ENCODE results near the gene NDOR1. TPM values are rescaled to one million over a fixed set of nuclear protein-coding genes. Genes with fewer than 3 reads are reported as not detected.

NDOR1 gene
- polyA plus RNA-seq, 2 of the 4 experiments (the other 2 are of a cell fraction), result 5.6 to 19.5 TPM

DNA sequence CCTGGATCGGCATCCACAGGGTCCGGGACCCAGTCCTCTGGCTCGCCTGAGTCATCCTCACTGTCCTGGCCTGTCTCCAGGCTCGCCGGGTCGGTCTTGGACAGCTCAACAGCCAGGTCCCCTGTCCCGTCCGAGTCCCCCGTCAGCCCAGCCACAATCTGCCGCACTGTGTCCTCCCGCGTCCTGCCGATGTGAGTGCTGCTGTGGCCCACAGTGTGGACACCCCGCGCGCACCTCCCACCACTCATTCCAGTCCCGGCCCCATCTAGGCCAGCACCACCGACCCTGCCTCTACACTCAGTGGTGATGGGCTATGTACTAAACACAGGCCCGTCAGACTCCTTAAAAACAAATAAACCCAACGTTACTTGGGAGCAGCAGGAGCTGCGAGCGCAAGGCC, 23.8 kb upstream of the NDOR1 start:
- FAIRE-seq (no peak), ATAC-seq (no peak), DNase-seq (ENCODE audit: low read depth in 1 of 2, low spot score in 1 of 2) (no peak)
- H3K27ac ChIP-seq, result no peak overlapping the region
- TF ChIP-seq CHD4 (IDR thresholded peaks at IDR 0.05; ENCODE audit: borderline replicate concordance) (no peak), HEYL (CRISPR knock-in tag; IDR thresholded peaks at IDR 0.05) (no peak), CHD2 (IDR thresholded peaks at IDR 0.05; ENCODE audit: low read length, partially characterized antibody) (no peak), HOXB13 (CRISPR knock-in tag; IDR thresholded peaks at IDR 0.05; ENCODE audit: low read depth) (no peak), JUN (IDR thresholded peaks at IDR 0.05) (no peak), SREBF2 (IDR thresholded peaks at IDR 0.05) (no peak), FOSL2 (IDR thresholded peaks at IDR 0.05) (no peak), FOSL2 (CRISPR knock-in tag; IDR thresholded peaks at IDR 0.05) (no peak), MAFK (IDR thresholded peaks at IDR 0.05; ENCODE audit: partially characterized antibody) (no peak), RAD21 (conservative IDR thresholded peaks at IDR 0.05 in 1 of 2, IDR thresholded peaks at IDR 0.05 in 1 of 2) (no peak), POLR2A (IDR thresholded peaks at IDR 0.05; ENCODE audit: low read length) (no peak), NPAS2 (CRISPR knock-in tag; IDR thresholded peaks at IDR 0.05; ENCODE audit: borderline replicate concordance) (no peak), POLR2AphosphoS2 (conservative IDR thresholded peaks at IDR 0.05; ENCODE audit: low read length) (no peak), RNF2 (IDR thresholded peaks at IDR 0.05; ENCODE audit: borderline replicate concordance, low read depth) (no peak), BHLHE40 (IDR thresholded peaks at IDR 0.05; ENCODE audit: low read depth, low read length) (no peak), SMC3 (IDR thresholded peaks at IDR 0.05) (no peak)
- TF ChIP-seq, protein P1, sequence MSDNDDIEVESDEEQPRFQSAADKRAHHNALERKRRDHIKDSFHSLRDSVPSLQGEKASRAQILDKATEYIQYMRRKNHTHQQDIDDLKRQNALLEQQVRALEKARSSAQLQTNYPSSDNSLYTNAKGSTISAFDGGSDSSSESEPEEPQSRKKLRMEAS (IDR thresholded peaks at IDR 0.05), result no peak
- TF ChIP-seq, protein P2, sequence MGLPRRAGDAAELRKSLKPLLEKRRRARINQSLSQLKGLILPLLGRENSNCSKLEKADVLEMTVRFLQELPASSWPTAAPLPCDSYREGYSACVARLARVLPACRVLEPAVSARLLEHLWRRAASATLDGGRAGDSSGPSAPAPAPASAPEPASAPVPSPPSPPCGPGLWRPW (IDR thresholded peaks at IDR 0.05), result no peak
- TF ChIP-seq, protein P3, sequence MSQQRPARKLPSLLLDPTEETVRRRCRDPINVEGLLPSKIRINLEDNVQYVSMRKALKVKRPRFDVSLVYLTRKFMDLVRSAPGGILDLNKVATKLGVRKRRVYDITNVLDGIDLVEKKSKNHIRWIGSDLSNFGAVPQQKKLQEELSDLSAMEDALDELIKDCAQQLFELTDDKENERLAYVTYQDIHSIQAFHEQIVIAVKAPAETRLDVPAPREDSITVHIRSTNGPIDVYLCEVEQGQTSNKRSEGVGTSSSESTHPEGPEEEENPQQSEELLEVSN (IDR thresholded peaks at IDR 0.05; ENCODE audit: borderline replicate concordance, low read depth), result no peak
- no peaks in the 10 kb centered on the region for H3K9me3 ChIP-seq
- H3K4me2 ChIP-seq, result no peak overlapping the region
- peaks cover 1% of the 10 kb centered on the region; the same call in 2 of the 3 replicates for H3K4me1 ChIP-seq
- ChIA-PET CTCF (interaction anchor here (1.2 to 16.5 kb wide), 4 partner anchors 9 to 55 kb away, joined by 3 to 156 read pairs (median 4); partner anchors contain the start of genes ANAPC2 and SSNA1), POLR2A (interaction anchor here (0.9 to 1.3 kb wide), 3 partner anchors 19 to 59 kb away, joined by 4 to 5 read pairs (median 4); partner anchors contain the start of genes TPRN and TUBB4B)
- WGBS (ENCODE audit: missing lambda C conversion rate), result 97% methylated on average over 22 of the region's 22 CpGs
- H3K4me3 ChIP-seq, result no peak overlapping the region

DNA sequence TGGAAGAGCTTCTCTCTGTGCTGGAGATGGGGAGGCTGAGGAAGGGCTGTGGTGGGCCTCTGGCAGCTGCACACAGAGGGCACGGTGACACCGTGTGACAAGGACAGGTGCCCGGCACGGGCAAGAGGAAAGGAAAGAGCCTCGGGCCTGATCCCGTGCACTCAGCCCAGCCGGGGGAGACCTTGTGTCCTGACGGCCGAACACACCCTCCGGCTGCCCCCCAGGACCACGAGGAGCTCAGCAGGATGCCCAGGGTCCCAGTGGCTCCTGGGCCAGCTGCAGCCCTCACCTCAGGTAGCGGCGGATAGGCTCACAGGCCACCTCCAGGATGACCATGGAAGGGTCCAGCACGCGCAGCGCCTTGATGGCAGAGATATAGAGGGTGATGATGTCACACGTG, 22.7 kb upstream of the NDOR1 start:
- ATAC-seq, result no peak
- H3K9me3 ChIP-seq, result no peaks in the 10 kb centered on the region
- ChIA-PET CTCF (interaction anchor here (0.8 to 1.7 kb wide), 7 partner anchors 8 to 115 kb away, joined by 3 to 7 read pairs (median 3); partner anchors contain the start of genes RNF224 and TMEM210), POLR2A (no interaction called here)
- DNase-seq (ENCODE audit: low read depth in 1 of 2, low spot score in 1 of 2), result no peak
- H3K27ac ChIP-seq, result no peak overlapping the region
- H3K4me1 ChIP-seq, result peaks cover 11% of the 10 kb centered on the region
- no peak overlapping the region for H3K4me3 ChIP-seq
- FAIRE-seq, result no peak
- TF ChIP-seq, protein P2 (IDR thresholded peaks at IDR 0.05), result no peak
- TF ChIP-seq HEYL (CRISPR knock-in tag; IDR thresholded peaks at IDR 0.05), result no peak
- no peak for TF ChIP-seq BHLHE40 (IDR thresholded peaks at IDR 0.05; ENCODE audit: low read depth, low read length)
- no peak for TF ChIP-seq CBX8 (IDR thresholded peaks at IDR 0.05)
- WGBS (ENCODE audit: missing lambda C conversion rate), result 95% methylated on average over 12 of the region's 17 CpGs
- H3K4me2 ChIP-seq, result no peak overlapping the region

DNA sequence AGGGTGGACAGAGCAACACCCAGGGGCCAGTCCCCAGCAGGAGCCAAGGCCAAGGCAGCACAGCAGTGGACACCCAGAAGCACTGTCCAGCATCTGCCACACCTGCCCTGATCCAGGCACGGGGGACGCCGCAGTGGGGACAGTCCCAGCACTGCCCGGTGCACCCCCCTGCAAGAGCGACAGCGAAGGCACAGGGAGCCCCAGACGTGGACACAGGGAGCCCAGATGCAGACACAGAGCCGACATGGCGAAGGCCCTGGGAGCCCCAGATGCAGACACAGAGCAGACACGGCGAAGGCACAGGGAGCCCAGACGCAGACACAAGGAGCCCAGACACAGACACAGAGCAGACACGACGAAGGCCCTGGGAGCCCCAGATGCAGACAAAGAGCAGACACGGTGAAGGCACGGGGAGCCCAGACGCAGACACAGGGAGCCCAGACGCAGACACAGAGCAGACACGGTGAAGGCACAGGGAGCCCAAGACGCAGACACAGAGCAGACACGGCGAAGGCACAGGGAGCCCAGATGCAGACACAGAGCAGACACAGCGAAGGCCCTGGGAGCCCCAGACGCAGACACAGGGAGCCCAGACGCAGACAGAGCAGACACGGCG, 21.4 kb upstream of the NDOR1 start:
- CTCF ChIA-PET, result interaction anchor here (1.0 to 1.4 kb wide), 3 partner anchors 16 to 116 kb away, joined by 3 to 7 read pairs (median 3); partner anchors contain the start of gene RNF224
- POLR2A ChIA-PET, result interaction anchor here (1.2 kb wide), 1 partner anchor 17 kb away, joined by 3 read pairs; the partner anchor contains the start of gene TPRN
- ATAC-seq (no peak), FAIRE-seq (no peak), DNase-seq (ENCODE audit: low read depth in 1 of 2, low spot score in 1 of 2) (no peak)
- H3K9me3 ChIP-seq, result no peaks in the 10 kb centered on the region
- no peak overlapping the region for H3K4me3 ChIP-seq
- H3K27ac ChIP-seq, result no peak overlapping the region
- peaks cover 11% of the 10 kb centered on the region for H3K4me1 ChIP-seq
- H3K4me2 ChIP-seq, result no peak overlapping the region
- WGBS (ENCODE audit: missing lambda C conversion rate), result 95% methylated on average over 23 of the region's 27 CpGs
- TF ChIP-seq TP53 (CRISPR knock-in tag; IDR thresholded peaks at IDR 0.05) (no peak), MYC (IDR thresholded peaks at IDR 0.05; ENCODE audit: borderline replicate concordance, low read length) (no peak), ESRRA (IDR thresholded peaks at IDR 0.05; ENCODE audit: borderline replicate concordance, low read length) (no peak), SMC3 (IDR thresholded peaks at IDR 0.05) (no peak), PHF8 (IDR thresholded peaks at IDR 0.05; ENCODE audit: borderline replicate concordance, low read depth) (no peak), POLR2AphosphoS2 (conservative IDR thresholded peaks at IDR 0.05; ENCODE audit: low read length) (no peak), FOXS1 (CRISPR knock-in tag; IDR thresholded peaks at IDR 0.05) (no peak), HDAC2 (IDR thresholded peaks at IDR 0.05) (no peak), JUNB (IDR thresholded peaks at IDR 0.05) (no peak)
- TF ChIP-seq, protein P4, sequence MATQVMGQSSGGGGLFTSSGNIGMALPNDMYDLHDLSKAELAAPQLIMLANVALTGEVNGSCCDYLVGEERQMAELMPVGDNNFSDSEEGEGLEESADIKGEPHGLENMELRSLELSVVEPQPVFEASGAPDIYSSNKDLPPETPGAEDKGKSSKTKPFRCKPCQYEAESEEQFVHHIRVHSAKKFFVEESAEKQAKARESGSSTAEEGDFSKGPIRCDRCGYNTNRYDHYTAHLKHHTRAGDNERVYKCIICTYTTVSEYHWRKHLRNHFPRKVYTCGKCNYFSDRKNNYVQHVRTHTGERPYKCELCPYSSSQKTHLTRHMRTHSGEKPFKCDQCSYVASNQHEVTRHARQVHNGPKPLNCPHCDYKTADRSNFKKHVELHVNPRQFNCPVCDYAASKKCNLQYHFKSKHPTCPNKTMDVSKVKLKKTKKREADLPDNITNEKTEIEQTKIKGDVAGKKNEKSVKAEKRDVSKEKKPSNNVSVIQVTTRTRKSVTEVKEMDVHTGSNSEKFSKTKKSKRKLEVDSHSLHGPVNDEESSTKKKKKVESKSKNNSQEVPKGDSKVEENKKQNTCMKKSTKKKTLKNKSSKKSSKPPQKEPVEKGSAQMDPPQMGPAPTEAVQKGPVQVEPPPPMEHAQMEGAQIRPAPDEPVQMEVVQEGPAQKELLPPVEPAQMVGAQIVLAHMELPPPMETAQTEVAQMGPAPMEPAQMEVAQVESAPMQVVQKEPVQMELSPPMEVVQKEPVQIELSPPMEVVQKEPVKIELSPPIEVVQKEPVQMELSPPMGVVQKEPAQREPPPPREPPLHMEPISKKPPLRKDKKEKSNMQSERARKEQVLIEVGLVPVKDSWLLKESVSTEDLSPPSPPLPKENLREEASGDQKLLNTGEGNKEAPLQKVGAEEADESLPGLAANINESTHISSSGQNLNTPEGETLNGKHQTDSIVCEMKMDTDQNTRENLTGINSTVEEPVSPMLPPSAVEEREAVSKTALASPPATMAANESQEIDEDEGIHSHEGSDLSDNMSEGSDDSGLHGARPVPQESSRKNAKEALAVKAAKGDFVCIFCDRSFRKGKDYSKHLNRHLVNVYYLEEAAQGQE (IDR thresholded peaks at IDR 0.05), result no peak
